GM18951 (cell line): Measurements from ENCODE around the gene C19orf12.

Source experiments
- POLR2A ChIP-seq: IDR thresholded peaks from 4 replicates; pipeline ENCODE4 v1.6.1; 2011; ENCODE audit warnings: mild to moderate bottlenecking; ENCODE audit not compliant: insufficient read length, insufficient read depth; ENCODE audit errors: extremely low read depth
- in situ Hi-C: fragments of 300-500 bp; cut with MboI; formaldehyde crosslinking; loops from one replicate; pipeline ENCODE4 v1.12.0; 2022; ENCODE audit warnings: low sequenced_read_pairs, mixed read lengths, inconsistent platforms; ENCODE audit not compliant: unreplicated experiment

Gene C19orf12

DNA sequence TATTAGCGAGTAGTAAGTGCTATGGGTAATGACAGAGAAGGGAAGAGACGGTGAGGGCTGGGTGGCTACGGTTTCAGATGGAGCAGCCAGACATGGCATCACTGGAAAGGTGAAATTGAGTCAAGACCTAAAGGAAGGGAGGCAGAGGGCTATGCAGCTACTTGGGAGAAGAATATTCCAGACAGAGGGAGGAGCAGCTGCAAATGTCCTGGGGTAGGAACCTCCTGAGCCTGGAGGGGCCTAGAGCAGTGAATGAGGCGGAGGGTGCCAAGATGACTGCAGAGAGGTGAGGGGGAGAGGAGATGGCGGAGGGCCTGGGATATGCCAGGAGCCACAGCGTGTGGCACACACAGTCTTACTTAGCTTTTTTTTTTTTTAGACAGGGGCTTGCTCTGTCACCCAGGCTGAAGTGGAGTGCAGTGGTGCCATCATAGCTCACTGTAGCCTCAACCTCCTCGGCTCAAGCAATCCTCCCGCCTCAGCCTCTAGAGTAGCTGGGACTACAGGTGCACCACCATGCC lies 28.7 kb downstream of the C19orf12 start:
- in situ Hi-C loops: no loop called here
- TF ChIP-seq POLR2A: no peak

DNA sequence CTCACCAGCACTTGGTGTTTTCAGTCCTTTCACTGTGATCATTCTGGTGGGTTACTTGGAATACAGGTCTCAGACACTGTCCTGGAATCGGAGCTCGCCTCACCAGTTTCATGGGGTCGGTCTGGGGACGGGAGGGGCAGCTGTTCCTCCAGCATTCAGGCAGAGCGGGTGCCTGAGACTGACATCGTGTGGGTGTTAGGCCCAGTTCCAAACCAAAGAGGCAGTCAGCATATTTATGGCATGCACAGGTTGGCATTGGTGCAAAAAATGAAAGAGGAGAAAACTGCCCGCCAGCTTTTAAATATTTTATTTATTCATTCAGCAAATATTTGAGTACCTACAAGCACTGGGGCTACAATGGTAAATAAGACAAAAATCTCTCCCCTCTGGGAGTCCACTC lies 29.7 kb downstream of the C19orf12 start:
- in situ Hi-C loops: no loop called here
- TF ChIP-seq POLR2A: no peak

DNA sequence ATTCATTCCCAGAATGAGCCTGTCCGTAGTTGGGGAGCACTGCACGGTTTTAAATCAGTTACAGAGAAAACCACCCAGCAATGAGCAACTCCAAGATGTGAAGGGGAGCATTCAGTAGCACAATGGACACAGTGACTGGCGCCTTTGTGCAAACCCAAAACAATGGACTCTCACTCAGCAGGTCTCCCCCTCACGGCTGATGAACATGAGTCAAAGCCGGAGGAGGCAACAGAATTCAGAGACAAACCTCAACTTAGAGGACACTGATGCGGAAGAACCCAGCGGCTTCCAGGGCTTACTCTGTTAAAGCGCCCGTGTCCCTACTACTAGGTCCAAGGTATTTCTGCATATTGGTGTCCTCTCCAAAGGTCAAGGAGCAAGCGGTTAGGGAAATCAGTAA lies 32.1 kb downstream of the C19orf12 start:
- in situ Hi-C loops: no loop called here
- no peak for TF ChIP-seq POLR2A

DNA sequence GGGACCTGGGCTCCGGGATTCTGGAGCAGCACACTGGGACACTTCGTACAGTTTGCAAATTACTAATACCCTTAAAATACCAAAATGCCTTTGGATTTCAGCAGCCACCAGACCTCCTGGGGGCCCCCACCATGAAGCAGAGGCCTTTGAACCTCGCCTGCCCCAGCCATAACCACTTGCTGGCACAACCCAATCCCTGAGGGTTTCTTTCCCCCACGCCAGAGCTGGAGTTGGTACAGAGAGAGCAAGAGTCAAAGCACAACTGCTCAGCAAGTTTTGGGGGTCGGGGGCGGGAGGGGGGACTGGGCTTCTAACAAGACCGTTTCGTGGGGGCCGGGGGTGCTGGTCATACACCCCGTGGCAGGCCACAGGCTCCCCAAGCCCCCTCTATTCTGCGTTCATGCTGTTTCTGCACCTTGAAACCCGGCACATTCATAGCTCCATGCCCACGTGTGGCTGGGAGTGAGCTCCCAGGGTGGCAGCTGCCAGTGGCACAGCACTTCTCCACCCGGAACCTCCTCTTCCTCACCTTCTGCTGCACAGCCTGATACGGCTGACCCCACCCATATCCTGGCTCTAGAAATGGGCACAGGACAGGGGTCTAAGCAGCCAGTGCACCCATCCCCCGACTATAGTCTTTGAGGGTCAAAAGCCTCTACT lies 32.7 kb downstream of the C19orf12 start:
- no peak for TF ChIP-seq POLR2A
- in situ Hi-C loops: no loop called here

DNA sequence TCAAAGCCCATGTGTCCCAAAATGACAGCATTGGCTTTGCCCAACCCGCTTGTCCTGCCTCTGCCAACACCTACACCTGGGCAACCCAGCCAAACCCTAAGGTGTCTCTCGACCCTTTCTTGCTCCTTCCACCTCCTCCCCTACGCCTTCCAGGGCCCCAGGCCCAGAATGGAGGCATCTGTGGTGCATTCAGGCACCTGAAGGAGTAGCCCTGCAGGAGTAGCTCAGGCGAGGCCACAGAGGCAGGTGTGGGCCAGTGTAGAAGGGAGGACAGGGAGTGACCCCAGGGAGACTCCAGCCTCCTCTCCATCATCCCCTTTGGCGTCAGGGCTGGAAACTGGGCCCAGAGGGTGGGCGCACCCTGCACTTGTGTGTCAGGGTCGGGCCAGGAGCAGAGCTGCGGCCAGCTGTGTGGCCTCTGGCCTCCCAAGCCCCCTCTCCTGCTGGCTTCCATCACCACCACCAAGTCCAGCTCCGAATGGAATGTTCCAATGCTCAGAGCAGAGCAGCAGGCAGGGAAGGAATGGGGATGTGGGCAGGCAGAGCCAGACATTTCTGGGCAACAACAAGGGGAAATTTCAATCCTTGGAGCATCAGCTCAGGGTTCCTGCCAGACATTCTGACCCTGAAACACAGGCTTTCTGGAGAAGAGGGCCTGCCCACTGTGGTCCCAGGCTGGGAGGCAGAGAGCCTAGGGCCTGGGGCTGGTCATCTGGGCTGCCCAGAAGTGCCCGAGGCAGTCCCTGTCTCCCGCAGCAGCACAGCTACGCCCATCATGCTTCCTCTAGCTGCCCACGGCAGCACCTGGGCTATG lies 33.4 kb downstream of the C19orf12 start:
- in situ Hi-C loops: no loop called here
- TF ChIP-seq POLR2A: no peak

DNA sequence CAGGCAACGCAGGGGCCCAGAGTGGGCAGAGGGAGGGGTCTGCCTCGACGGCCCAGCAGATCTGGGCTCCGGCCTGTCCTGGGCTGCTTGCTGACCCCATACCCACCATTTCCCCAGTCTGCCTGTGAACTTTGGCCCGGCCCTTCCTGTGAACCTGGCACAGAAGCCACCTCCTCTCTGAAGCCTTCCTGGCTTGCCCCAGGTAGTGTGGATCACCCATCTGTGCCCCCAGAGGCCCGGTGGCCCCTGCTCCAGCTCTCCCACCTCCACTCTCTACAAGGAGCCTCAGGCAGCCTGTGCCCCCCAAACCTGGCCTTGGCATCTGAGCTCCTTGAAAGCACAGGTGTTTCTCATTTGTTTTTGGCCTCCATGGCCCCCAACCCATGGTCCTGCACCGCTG lies 34.1 kb downstream of the C19orf12 start:
- in situ Hi-C loops: no loop called here
- TF ChIP-seq POLR2A: no peak

DNA sequence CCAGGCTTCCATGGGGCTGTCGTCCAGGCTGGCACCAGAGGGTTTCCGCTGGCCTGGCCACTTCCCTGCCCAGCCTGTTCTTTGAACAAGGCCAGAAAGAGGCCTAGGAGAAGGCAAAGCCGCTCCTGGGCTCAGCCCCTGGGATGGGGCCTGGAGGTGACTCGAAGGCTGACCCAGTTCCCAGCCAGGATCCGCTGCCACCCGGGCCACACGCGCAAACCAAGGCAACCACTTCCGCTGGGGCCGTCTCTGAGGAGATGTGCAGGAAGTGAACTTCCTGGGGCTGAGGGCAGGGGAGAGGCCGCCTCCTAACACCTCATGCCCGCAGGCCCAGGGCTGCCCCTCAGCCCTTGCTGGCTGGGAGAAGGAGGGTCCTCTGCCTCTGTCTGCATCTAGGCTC lies 34.6 kb downstream of the C19orf12 start:
- TF ChIP-seq POLR2A: peak; percentile 48
- in situ Hi-C loops: no loop called here

DNA sequence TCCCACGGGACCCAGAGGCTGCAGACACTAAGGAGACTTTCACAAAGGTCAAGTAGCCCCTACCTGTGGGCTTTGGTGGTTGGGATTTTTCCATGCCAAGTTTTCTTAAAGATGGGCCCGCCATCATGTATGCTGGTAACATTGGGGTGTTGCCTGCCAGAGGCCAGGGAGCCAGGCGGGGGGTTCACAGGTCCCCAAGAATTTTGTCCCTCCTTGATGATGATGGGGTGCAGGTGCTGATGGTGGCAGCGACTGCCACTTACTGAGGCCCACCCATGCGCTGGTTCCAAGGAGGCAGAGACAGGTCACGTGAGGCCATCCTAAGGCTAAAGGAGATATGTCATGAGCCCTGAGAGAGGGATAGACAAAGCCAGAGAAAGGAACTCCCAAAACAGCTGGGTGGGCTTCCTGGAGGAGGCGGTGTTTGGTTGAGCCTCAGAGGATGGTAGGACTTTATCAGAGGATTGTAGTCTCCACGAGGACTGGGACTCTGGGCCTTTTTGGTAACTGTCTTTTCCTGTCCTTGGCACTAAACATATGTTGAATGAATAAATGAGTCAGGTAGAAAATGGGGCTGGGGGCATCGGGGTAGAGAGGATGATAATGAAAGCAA lies 35.4 kb downstream of the C19orf12 start:
- in situ Hi-C loops: no loop called here
- no peak for TF ChIP-seq POLR2A

DNA sequence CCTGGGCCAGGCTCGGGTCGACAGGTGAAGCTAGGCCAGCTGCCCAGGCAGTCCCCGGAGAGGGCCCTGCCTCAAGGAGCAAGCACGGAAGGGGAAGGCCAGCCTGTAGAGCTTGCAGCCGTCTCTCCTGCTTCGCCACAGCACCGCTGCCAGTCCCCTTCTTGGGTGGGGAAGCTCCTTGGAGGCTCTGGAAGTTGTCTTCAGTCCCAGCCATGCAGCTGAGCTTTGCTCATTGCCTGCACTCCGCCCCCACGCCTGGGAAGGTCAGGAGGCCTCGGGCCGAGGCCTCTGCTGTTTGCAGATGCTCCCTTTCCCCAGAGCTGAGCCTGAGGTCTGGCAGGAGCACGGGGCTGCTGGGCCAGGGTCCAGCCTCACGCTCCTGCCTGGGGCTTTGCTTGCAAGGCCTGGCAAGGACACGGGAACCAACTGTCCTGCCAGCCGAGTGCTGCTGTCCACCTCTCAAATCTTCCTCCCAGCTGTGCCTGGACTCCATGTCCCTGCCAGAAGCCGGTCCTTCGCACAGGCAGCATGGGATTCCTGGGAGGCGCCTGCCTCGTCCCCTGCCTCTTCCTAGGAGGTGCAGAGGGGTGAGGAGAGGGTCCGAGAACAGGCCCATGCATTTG lies 36.5 kb downstream of the C19orf12 start:
- in situ Hi-C loops: no loop called here
- no peak for TF ChIP-seq POLR2A

DNA sequence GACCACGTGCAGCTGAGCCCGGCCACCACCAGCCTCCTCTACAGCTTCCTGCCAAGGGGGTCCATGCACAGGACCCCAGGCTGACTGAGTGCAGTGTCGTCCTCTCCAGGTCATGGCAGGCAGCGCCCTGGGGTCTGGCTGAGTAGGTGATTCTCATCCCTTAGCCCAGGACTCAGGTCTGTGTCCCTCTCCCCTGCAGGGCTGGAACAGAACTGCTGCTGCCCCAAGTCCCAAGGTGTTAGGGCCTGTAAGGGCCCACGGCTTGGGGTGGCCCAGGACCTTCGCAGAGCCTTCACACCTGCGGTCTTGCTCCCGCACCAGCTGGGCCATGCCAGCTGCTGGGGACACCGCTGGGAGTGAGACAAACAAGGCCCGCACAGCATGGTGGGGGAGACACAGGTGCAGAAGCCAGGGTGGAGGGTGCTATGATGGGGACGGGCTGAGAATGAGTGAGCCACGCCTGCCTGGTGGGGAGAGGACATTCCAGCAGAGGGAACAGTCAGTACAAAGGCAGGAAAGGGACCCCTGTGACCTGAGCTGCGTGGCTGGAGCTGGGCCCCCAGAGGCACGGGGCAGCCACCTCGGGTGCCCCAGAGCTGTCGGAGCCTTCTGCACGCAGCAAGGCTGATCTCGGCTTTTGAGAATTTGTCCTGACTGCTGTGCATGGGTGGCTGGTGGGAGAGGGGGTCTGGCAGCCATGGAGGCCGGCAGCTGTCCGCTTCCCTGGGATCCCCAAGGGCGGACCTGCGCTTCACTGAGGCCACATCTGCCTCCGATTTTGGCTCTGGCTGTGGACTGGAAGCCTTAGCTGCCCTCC lies 37.9 kb downstream of the C19orf12 start:
- in situ Hi-C loops: no loop called here
- no peak for TF ChIP-seq POLR2A

DNA sequence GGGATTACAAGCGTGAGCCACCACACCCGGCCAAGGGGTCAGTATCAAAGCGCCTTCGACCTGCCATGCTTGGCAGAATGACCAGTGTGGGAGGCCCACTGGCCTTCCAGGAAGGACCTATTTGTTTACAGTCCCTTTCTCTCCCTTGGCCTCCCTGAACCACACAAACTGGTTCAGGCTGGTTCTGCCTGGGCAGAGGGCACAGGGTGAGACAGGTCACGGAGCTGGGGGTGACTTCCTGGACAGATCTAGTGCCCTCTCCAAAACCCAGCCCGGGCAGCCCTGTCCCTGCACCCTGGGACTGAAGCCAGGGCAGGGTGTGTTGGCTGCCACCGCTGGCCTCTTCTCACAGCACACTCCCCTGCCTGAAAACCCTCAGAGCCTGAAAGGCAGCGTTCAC lies 38.5 kb downstream of the C19orf12 start:
- no peak for TF ChIP-seq POLR2A
- in situ Hi-C loops: no loop called here

DNA sequence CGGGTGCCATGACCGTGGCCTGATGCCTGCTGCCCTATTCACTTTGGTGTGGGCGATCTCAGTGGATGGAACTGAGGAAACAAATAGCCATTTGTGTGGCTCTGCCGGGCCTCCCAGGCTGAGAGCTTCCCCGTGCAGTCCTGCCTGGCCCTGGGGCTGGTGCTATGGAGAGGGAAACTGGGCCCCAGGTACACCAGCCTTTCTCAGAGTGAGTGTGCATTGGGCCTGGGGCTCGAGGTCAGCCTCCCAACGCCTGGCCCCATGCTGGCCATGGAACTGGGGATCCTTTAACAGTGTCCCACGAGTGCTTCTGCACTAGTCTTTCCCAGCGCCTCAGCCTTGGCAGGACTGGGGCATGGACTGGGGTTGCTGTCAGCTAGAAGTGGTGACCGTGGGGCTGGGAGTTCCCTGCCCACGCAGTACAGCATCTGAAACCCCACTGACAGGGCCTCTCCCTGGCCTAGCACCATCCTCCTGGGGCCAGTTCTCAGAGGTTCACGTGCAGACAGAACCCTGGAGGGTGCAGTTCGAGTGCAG lies 39.3 kb downstream of the C19orf12 start:
- in situ Hi-C loops: no loop called here
- TF ChIP-seq POLR2A: no peak
